DND-41 (cell line): ENCODE measurements around the gene ABCC3.
A peak's percentile ranks its signal among the peaks of the same experiment; 100 is the strongest.

Experiments used
- ATAC-seq: fragments of 200-7000 bp; cut with Tn5 transposase; 3 replicates; pipeline ENCODE4 v1.9.1; 2021; ENCODE audit warnings: low read depth; ENCODE audit not compliant: insufficient read depth
- DNase-seq: peaks from one replicate; pipeline ENCODE4 v3.0.0-alpha.2; 2020
- H2AFZ ChIP-seq: 2 replicates; pipeline ENCODE4 v1.6.0; 2012; ENCODE audit warnings: low read depth, low read length
- H3K27ac ChIP-seq: 2 replicates; pipeline ENCODE4 v1.5.1; 2012; ENCODE audit warnings: low read length, inconsistent platforms
- H3K27me3 ChIP-seq: fragments of 200-600 bp; sonication (generic); 2 replicates; pipeline ENCODE4 v1.6.0; 2012; ENCODE audit warnings: low read length, mild to moderate bottlenecking, inconsistent platforms; ENCODE audit not compliant: insufficient read depth, poor library complexity
- H3K36me3 ChIP-seq: 2 replicates; pipeline ENCODE4 v1.5.1; 2012; ENCODE audit warnings: low read length, inconsistent platforms; ENCODE audit not compliant: insufficient read depth
- H3K4me1 ChIP-seq: 2 replicates; pipeline ENCODE4 v1.5.1; 2012; ENCODE audit warnings: mild to moderate bottlenecking, low read length; ENCODE audit not compliant: insufficient read depth
- H3K4me2 ChIP-seq: 2 replicates; pipeline ENCODE4 v1.6.0; 2012; ENCODE audit warnings: mild to moderate bottlenecking, moderate library complexity, low read length, inconsistent platforms; ENCODE audit not compliant: insufficient read depth
- H3K4me3 ChIP-seq, 2 experiments: fragments of 200-600 bp in 1 of 2; shearing (Covaris generic) in 1 of 2; 2 replicates each; pipeline ENCODE4 v1.5.1; 2012 to 2016; ENCODE audit warnings: inconsistent platforms in 2 of 2, low read length in 2 of 2, mild to moderate bottlenecking in 2 of 2, low read depth in 1 of 2, moderate library complexity in 1 of 2
- H3K79me2 ChIP-seq: 2 replicates; pipeline ENCODE4 v1.6.0; 2012; ENCODE audit warnings: low read length, inconsistent platforms; ENCODE audit not compliant: insufficient read depth
- H3K9ac ChIP-seq: 2 replicates; pipeline ENCODE4 v1.6.0; 2012; ENCODE audit warnings: low read depth, mild to moderate bottlenecking, inconsistent platforms, low read length, moderate library complexity
- H3K9me3 ChIP-seq: 2 replicates; pipeline ENCODE4 v1.5.1; 2012; ENCODE audit warnings: low read length, moderate library complexity, mild to moderate bottlenecking, inconsistent platforms; ENCODE audit not compliant: insufficient read depth, severe bottlenecking
- H4K20me1 ChIP-seq: 2 replicates; pipeline ENCODE4 v1.6.0; 2012; ENCODE audit warnings: low read length; ENCODE audit not compliant: insufficient read depth
- EZH2 ChIP-seq: IDR thresholded peaks from 3 replicates; pipeline ENCODE4 v1.6.1; 2012; ENCODE audit warnings: borderline replicate concordance, low read depth, mild to moderate bottlenecking, moderate library complexity, low read length, inconsistent platforms; ENCODE audit not compliant: severe bottlenecking
- TF ChIP-seq, protein P1 (sequence below): IDR thresholded peaks from 2 replicates; pipeline ENCODE4 v1.5.1; 2012; ENCODE audit warnings: borderline replicate concordance, low read length, moderate library complexity, mild to moderate bottlenecking; ENCODE audit not compliant: poor library complexity, severe bottlenecking; ENCODE audit errors: extremely low read depth

The ABCC3 gene

GRCh38 chr17:50629902-50630301, 4.8 kb upstream of the ABCC3 start:
- H3K27me3 ChIP-seq, result peaks cover 31% of the 10 kb centered on the region
- H3K4me2 ChIP-seq, result no peak overlapping the region
- H3K9ac ChIP-seq, result no peak overlapping the region
- H3K9me3 ChIP-seq, result no peaks in the 10 kb centered on the region
- no peak overlapping the region for H3K27ac ChIP-seq
- H4K20me1 ChIP-seq, result peaks cover 13% of the 10 kb centered on the region
- no peak overlapping the region for H3K4me3 ChIP-seq
- no peaks in the 10 kb centered on the region for H3K4me1 ChIP-seq
- DNase-seq (no peak), ATAC-seq (no peak)
- TF ChIP-seq, protein P1, sequence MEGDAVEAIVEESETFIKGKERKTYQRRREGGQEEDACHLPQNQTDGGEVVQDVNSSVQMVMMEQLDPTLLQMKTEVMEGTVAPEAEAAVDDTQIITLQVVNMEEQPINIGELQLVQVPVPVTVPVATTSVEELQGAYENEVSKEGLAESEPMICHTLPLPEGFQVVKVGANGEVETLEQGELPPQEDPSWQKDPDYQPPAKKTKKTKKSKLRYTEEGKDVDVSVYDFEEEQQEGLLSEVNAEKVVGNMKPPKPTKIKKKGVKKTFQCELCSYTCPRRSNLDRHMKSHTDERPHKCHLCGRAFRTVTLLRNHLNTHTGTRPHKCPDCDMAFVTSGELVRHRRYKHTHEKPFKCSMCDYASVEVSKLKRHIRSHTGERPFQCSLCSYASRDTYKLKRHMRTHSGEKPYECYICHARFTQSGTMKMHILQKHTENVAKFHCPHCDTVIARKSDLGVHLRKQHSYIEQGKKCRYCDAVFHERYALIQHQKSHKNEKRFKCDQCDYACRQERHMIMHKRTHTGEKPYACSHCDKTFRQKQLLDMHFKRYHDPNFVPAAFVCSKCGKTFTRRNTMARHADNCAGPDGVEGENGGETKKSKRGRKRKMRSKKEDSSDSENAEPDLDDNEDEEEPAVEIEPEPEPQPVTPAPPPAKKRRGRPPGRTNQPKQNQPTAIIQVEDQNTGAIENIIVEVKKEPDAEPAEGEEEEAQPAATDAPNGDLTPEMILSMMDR, result no peak
- TF ChIP-seq EZH2, result no peak
- H2AFZ ChIP-seq, result no peak overlapping the region
- H3K79me2 ChIP-seq, result no peaks in the 10 kb centered on the region
- H3K36me3 ChIP-seq, result no peaks in the 10 kb centered on the region

GRCh38 chr17:50630524-50631194, 4.0 kb upstream of the ABCC3 start:
- Histone ChIP-seq H3K36me3 (no peaks in the 10 kb centered on the region), H3K9ac (no peak overlapping the region), H3K9me3 (no peaks in the 10 kb centered on the region), H3K79me2 (no peaks in the 10 kb centered on the region), H2AFZ (no peak overlapping the region), H3K4me3 (no peak overlapping the region), H4K20me1 (peaks cover 13% of the 10 kb centered on the region), H3K4me1 (no peaks in the 10 kb centered on the region), H3K27ac (no peak overlapping the region), H3K27me3 (peaks cover 31% of the 10 kb centered on the region), H3K4me2 (no peak overlapping the region)
- TF ChIP-seq, protein P1, result peak; percentile 81
- no peak for TF ChIP-seq EZH2
- ATAC-seq, result peak; percentile 62
- DNase-seq, result peak; percentile 39

GRCh38 chr17:50631195-50631907, 3.3 kb upstream of the ABCC3 start:
- Histone ChIP-seq H3K9me3 (no peaks in the 10 kb centered on the region), H3K4me3 (no peak overlapping the region), H3K27ac (no peak overlapping the region), H4K20me1 (peaks cover 13% of the 10 kb centered on the region), H3K4me2 (no peak overlapping the region), H3K4me1 (no peaks in the 10 kb centered on the region), H3K9ac (no peak overlapping the region), H3K36me3 (no peaks in the 10 kb centered on the region), H3K79me2 (no peaks in the 10 kb centered on the region), H2AFZ (no peak overlapping the region), H3K27me3 (peaks cover 31% of the 10 kb centered on the region)
- TF ChIP-seq, protein P1, result no peak
- no peak for TF ChIP-seq EZH2
- ATAC-seq, result no peak
- no peak for DNase-seq
